Hepatocyte (in vitro differentiated cells): ENCODE measurements around the gene TOMM7. TPM values are rescaled to one million over a fixed set of nuclear protein-coding genes. Genes with fewer than 3 reads are reported as not detected.
A peak's percentile ranks its signal among the peaks of the same experiment; 100 is the strongest.
"Not testable (repeated sequence)": the region's sequence is repeated elsewhere in the genome, so short reads cannot be mapped to it uniquely, and the experiment has no call there.

Experiments
- DNase-seq: peaks from one replicate; pipeline ENCODE4 v3.0.0-alpha.2; 2016; ENCODE audit warnings: low spot score
- H2AFZ ChIP-seq: fragments of 200-600 bp; sonication (generic); 2 replicates; pipeline ENCODE4 v1.6.0; 2016; ENCODE audit warnings: antibody characterized with exemption, mild to moderate bottlenecking
- H3K27ac ChIP-seq: fragments of 200-600 bp; sonication (generic); 2 replicates; pipeline ENCODE4 v1.5.1; 2016; ENCODE audit warnings: mild to moderate bottlenecking
- H3K27me3 ChIP-seq: fragments of 200-600 bp; sonication (generic); 2 replicates; pipeline ENCODE4 v1.6.1; 2016
- H3K36me3 ChIP-seq: fragments of 200-600 bp; sonication (generic); replicated peaks from 2 replicates; pipeline ENCODE4 v1.5.1; 2016; ENCODE audit warnings: low read depth; ENCODE audit not compliant: insufficient read depth
- H3K4me1 ChIP-seq: fragments of 200-600 bp; sonication (generic); 2 replicates; pipeline ENCODE4 v1.5.1; 2016; ENCODE audit warnings: mild to moderate bottlenecking, moderate library complexity; ENCODE audit not compliant: insufficient read depth
- H3K4me2 ChIP-seq: fragments of 200-600 bp; sonication (generic); 2 replicates; pipeline ENCODE4 v1.6.0; 2016
- H3K4me3 ChIP-seq: fragments of 200-600 bp; sonication (generic); 2 replicates; pipeline ENCODE4 v1.5.1; 2016; ENCODE audit warnings: mild to moderate bottlenecking
- H3K79me2 ChIP-seq: fragments of 200-600 bp; sonication (generic); 2 replicates; pipeline ENCODE4 v1.6.0; 2017; ENCODE audit warnings: mild to moderate bottlenecking
- H3K9me2 ChIP-seq: fragments of 200-600 bp; sonication (generic); replicated peaks from 2 replicates; pipeline ENCODE4 v1.6.0; 2017; ENCODE audit warnings: mild to moderate bottlenecking; ENCODE audit not compliant: insufficient read depth
- H3K9me3 ChIP-seq: fragments of 200-600 bp; sonication (generic); 2 replicates; pipeline ENCODE4 v1.5.1; 2016; ENCODE audit warnings: low read depth, mild to moderate bottlenecking
- H4K20me1 ChIP-seq: fragments of 200-600 bp; sonication (generic); 2 replicates; pipeline ENCODE4 v1.6.0; 2016; ENCODE audit warnings: mild to moderate bottlenecking; ENCODE audit not compliant: insufficient read depth, poor library complexity, severe bottlenecking
- CTCF ChIP-seq: fragments of 200-600 bp; sonication (generic); IDR thresholded peaks from 2 replicates; pipeline ENCODE4 v1.5.1; 2016; ENCODE audit warnings: antibody characterized with exemption, mild to moderate bottlenecking; ENCODE audit not compliant: poor library complexity
- EZH2 ChIP-seq: fragments of 200-600 bp; sonication (generic); IDR thresholded peaks from 2 replicates; pipeline ENCODE4 v1.6.1; 2016; ENCODE audit warnings: antibody characterized with exemption, mild to moderate bottlenecking, borderline replicate concordance
- EZH2phosphoT487 ChIP-seq: fragments of 200-600 bp; sonication (generic); IDR thresholded peaks from one replicate; pipeline ENCODE4 v1.6.1; 2018; ENCODE audit warnings: antibody characterized with exemption, mild to moderate bottlenecking, low read depth, moderate library complexity; ENCODE audit not compliant: unreplicated experiment, severe bottlenecking
- WGBS: methylation state at CpG from one replicate; pipeline ENCODE4 v1.1.6; 2016; ENCODE audit warnings: low lambda C conversion rate; ENCODE audit errors: missing lambda C conversion rate; 5-methylcytosine and 5-hydroxymethylcytosine counted together
- polyA plus RNA-seq: library from polyadenylated mRNA; unstranded; fragments of >200 nt; fragmentation: Nextera tagmentation; extraction: Ambion mirVana; gene quantifications from 2 replicates; pipeline ENCODE4 v1.2.1, GENCODE V29; 2016
- total RNA-seq: library from RNA; depleted of rRNA; stranded (reverse); fragments of >200 nt; gene quantifications from 2 replicates; pipeline ENCODE4 v1.2.3, GENCODE V29; 2014

The TOMM7 gene
- total and polyA plus RNA-seq, 2 experiments from 2014 or later = 215 to 322 TPM

- H2AFZ ChIP-seq = no peak overlapping the region
- H3K27ac ChIP-seq = peak overlapping the region; percentile 59
- WGBS = 60% methylated on average over 7 of the region's 7 CpGs
- TF ChIP-seq EZH2 (no peak), CTCF (peak; percentile 43)
- no peaks in the 10 kb centered on the region for H3K36me3 ChIP-seq
- no peaks in the 10 kb centered on the region for H3K79me2 ChIP-seq
- H3K27me3 ChIP-seq = no peaks in the 10 kb centered on the region
- H3K9me2 ChIP-seq = no peaks in the 10 kb centered on the region
- DNase-seq = peak; percentile 42
- H3K4me3 ChIP-seq = no peak overlapping the region
- no peaks in the 10 kb centered on the region for H3K9me3 ChIP-seq
- H3K4me1 ChIP-seq = peaks cover 19% of the 10 kb centered on the region
- H4K20me1 ChIP-seq = no peaks in the 10 kb centered on the region
- no peak overlapping the region for H3K4me2 ChIP-seq
These were observed 39.9 kb downstream of the TOMM7 start for GRCh38 chr7:22782616-22783232.

GRCh38 chr7:22781230-22781711 lies 41.4 kb downstream of the TOMM7 start:
- H3K4me3 ChIP-seq = no peak overlapping the region
- DNase-seq = no peak
- no peaks in the 10 kb centered on the region for H3K27me3 ChIP-seq
- TF ChIP-seq CTCF (no peak), EZH2 (no peak), EZH2phosphoT487 (no peak)
- no peaks in the 10 kb centered on the region for H3K9me2 ChIP-seq
- no peaks in the 10 kb centered on the region for H3K9me3 ChIP-seq
- H3K27ac ChIP-seq = no peak overlapping the region
- H3K4me1 ChIP-seq = peaks cover 11% of the 10 kb centered on the region
- WGBS = 73% methylated on average over 5 of the region's 5 CpGs
- H3K4me2 ChIP-seq = no peak overlapping the region
- H2AFZ ChIP-seq = no peak overlapping the region
- no peaks in the 10 kb centered on the region for H3K79me2 ChIP-seq
- H4K20me1 ChIP-seq = no peaks in the 10 kb centered on the region
- H3K36me3 ChIP-seq = no peaks in the 10 kb centered on the region

- H3K9me3 ChIP-seq, H3K9me2 ChIP-seq, H3K79me2 ChIP-seq, H3K4me1 ChIP-seq, H3K4me3 ChIP-seq, H2AFZ ChIP-seq, H3K4me2 ChIP-seq, H3K27ac ChIP-seq, H4K20me1 ChIP-seq, H3K27me3 ChIP-seq, H3K36me3 ChIP-seq, DNase-seq: not testable (repeated sequence)
- 66% methylated on average over 4 of the region's 4 CpGs for WGBS
These were observed 42.8 kb downstream of the TOMM7 start for GRCh38 chr7:22779730-22780323.

GRCh38 chr7:22776964-22777363 lies 45.7 kb downstream of the TOMM7 start:
- no peak overlapping the region for H3K27ac ChIP-seq
- DNase-seq = no peak
- no peak overlapping the region for H3K4me3 ChIP-seq
- 77% methylated on average over 4 of the region's 4 CpGs for WGBS
- H3K27me3 ChIP-seq = no peaks in the 10 kb centered on the region
- no peaks in the 10 kb centered on the region for H3K9me3 ChIP-seq
- no peaks in the 10 kb centered on the region for H4K20me1 ChIP-seq
- H3K9me2 ChIP-seq = no peaks in the 10 kb centered on the region
- no peaks in the 10 kb centered on the region for H3K36me3 ChIP-seq
- no peak overlapping the region for H3K4me2 ChIP-seq
- H3K4me1 ChIP-seq = no peaks in the 10 kb centered on the region
- no peaks in the 10 kb centered on the region for H3K79me2 ChIP-seq
- no peak for TF ChIP-seq EZH2phosphoT487
- TF ChIP-seq EZH2 = no peak
- H2AFZ ChIP-seq = no peak overlapping the region
